Measurements from ENCODE around the gene NRL. TPM values are rescaled to one million over a fixed set of nuclear protein-coding genes. Genes with fewer than 3 reads are reported as not detected.

NRL gene
- total and polyA plus RNA-seq, 4 donors, result 1.5 to 3.2 (median 2.8) TPM

- Histone ChIP-seq H3K9me3 (ENCODE audit: control insufficient read depth in 4 of 4, low read length in 3 of 4) (no peaks in the 10 kb centered on the region), H3K4me3 (ENCODE audit: low read depth in 1 of 3, low read length in 3 of 3) (peak overlapping the region; percentile 61 to 91 (median 88)), H3K36me3 (ENCODE audit: control insufficient read depth in 4 of 4, insufficient read depth in 3 of 4, low read depth in 1 of 4, low read length in 3 of 4) (peaks cover 15 to 33% (median 30%) of the 10 kb centered on the region in 4 donors), H3K9ac (ENCODE audit: low read depth in 1 of 2, low read length in 2 of 2) (peak overlapping the region; percentile 96 to 97), H3K27me3 (ENCODE audit: control insufficient read depth in 4 of 4, insufficient read depth in 4 of 4, low read length in 3 of 4) (no peaks in the 10 kb centered on the region), H3K27ac (ENCODE audit: low read depth in 1 of 2, low read length in 2 of 2) (peak overlapping the region; percentile 99 to 100), H3K4me1 (ENCODE audit: control insufficient read depth in 4 of 4, insufficient read depth in 4 of 4, low read length in 3 of 4) (peaks cover 3 to 40% (median 33%) of the 10 kb centered on the region in 4 donors)
- TF ChIP-seq FOXA2 (IDR thresholded peaks at IDR 0.05), result no peak
- no peak for DNase-seq (ENCODE audit: low spot score)
- WGBS, result 30% methylated on average over 6 of the region's 6 CpGs
Observed at GRCh38 chr14:24116128-24116814, 1.5 kb upstream of the NRL start.

GRCh38 chr14:24115422-24116127 lies 826 bp upstream of the NRL start:
- H3K27ac ChIP-seq (ENCODE audit: low read depth in 1 of 2, low read length in 2 of 2), result peak overlapping the region; percentile 99 to 100
- DNase-seq (ENCODE audit: low spot score), result no peak
- 2% methylated on average over 14 of the region's 14 CpGs for WGBS
- no peak for TF ChIP-seq FOXA1 (IDR thresholded peaks at IDR 0.05)
- TF ChIP-seq REST (IDR thresholded peaks at IDR 0.05), result peak; percentile 9
- peak; percentile 25 for TF ChIP-seq TAF1 (conservative IDR thresholded peaks at IDR 0.05)
- H3K27me3 ChIP-seq (ENCODE audit: control insufficient read depth in 4 of 4, insufficient read depth in 4 of 4, low read length in 3 of 4), result no peaks in the 10 kb centered on the region
- peak overlapping the region; percentile 61 to 91 (median 88) for H3K4me3 ChIP-seq (ENCODE audit: low read depth in 1 of 3, low read length in 3 of 3)
- H3K36me3 ChIP-seq (ENCODE audit: control insufficient read depth in 4 of 4, insufficient read depth in 3 of 4, low read depth in 1 of 4, low read length in 3 of 4), result peaks cover 8 to 26% (median 23%) of the 10 kb centered on the region in 4 donors
- H3K9me3 ChIP-seq (ENCODE audit: control insufficient read depth in 4 of 4, low read length in 3 of 4), result no peaks in the 10 kb centered on the region
- peak overlapping the region; percentile 96 to 97 for H3K9ac ChIP-seq (ENCODE audit: low read depth in 1 of 2, low read length in 2 of 2)
- peaks cover 3 to 47% (median 37%) of the 10 kb centered on the region in 4 donors for H3K4me1 ChIP-seq (ENCODE audit: control insufficient read depth in 4 of 4, insufficient read depth in 4 of 4, low read length in 3 of 4)

GRCh38 chr14:24113801-24114531 lies 783 bp downstream of the NRL start:
- H3K27me3 ChIP-seq (ENCODE audit: control insufficient read depth in 4 of 4, insufficient read depth in 4 of 4, low read length in 3 of 4), result no peaks in the 10 kb centered on the region
- peak overlapping the region; percentile 94 to 97 for H3K9ac ChIP-seq (ENCODE audit: low read depth in 1 of 2, low read length in 2 of 2)
- peak overlapping the region; percentile 55 to 94 (median 90) for H3K4me3 ChIP-seq (ENCODE audit: low read depth in 1 of 3, low read length in 3 of 3)
- H3K9me3 ChIP-seq (ENCODE audit: control insufficient read depth in 4 of 4, low read length in 3 of 4), result no peaks in the 10 kb centered on the region
- peaks cover 4 to 51% (median 42%) of the 10 kb centered on the region in 4 donors for H3K4me1 ChIP-seq (ENCODE audit: control insufficient read depth in 4 of 4, insufficient read depth in 4 of 4, low read length in 3 of 4)
- WGBS, result under 1% methylated on average over 42 of the region's 42 CpGs
- H3K36me3 ChIP-seq (ENCODE audit: control insufficient read depth in 4 of 4, insufficient read depth in 3 of 4, low read depth in 1 of 4, low read length in 3 of 4), result peaks cover 2 to 13% (median 11%) of the 10 kb centered on the region in 4 donors
- peak overlapping the region; percentile 99 to 100 for H3K27ac ChIP-seq (ENCODE audit: low read depth in 1 of 2, low read length in 2 of 2)
- DNase-seq (ENCODE audit: low spot score), result peak; percentile 86
- TF ChIP-seq MAX (IDR thresholded peaks at IDR 0.05) (peak; percentile 63), JUND (IDR thresholded peaks at IDR 0.05) (peak; percentile 61 to 89), GABPA (IDR thresholded peaks at IDR 0.05 in 1 of 2, conservative IDR thresholded peaks at IDR 0.05 in 1 of 2) (peak; percentile 68 to 84), HNF4G (IDR thresholded peaks at IDR 0.05) (peak; percentile 98), NR2F2 (IDR thresholded peaks at IDR 0.05) (peak; percentile 25), RAD21 (IDR thresholded peaks at IDR 0.05) (peak in 1 of 2 donors; percentile 59), HNF4A (conservative IDR thresholded peaks at IDR 0.05) (peak; percentile 97 to 98), EGR1 (IDR thresholded peaks at IDR 0.05; ENCODE audit: low read depth in 2 of 2) (peak; percentile 82 to 94), YY1 (IDR thresholded peaks at IDR 0.05) (peak; percentile 28), RXRA (IDR thresholded peaks at IDR 0.05) (peak; percentile 99), FOXA2 (IDR thresholded peaks at IDR 0.05) (peak; percentile 49), REST (IDR thresholded peaks at IDR 0.05) (peak; percentile 78), ZBTB33 (IDR thresholded peaks at IDR 0.05) (peak; percentile 78)
